Fibroblast of villous mesenchyme (primary cell): ENCODE data around the gene KCND3. TPM values are rescaled to one million over a fixed set of nuclear protein-coding genes. Genes with fewer than 3 reads are reported as not detected.

ENCODE experiments used
- DNase-seq: peaks from one replicate; pipeline ENCODE4 v3.0.0-alpha.2; 2010; ENCODE audit warnings: low read depth
- H3K4me3 ChIP-seq: 2 replicates; pipeline ENCODE4 v1.5.1; 2011; ENCODE audit warnings: low read depth, mild to moderate bottlenecking, low read length
- total RNA-seq: library from RNA; depleted of rRNA; stranded (reverse); fragments of >200 nt; gene quantifications from 2 replicates; pipeline ENCODE4 v1.2.3, GENCODE V29; 2012
- TF ChIP-seq, protein P1 (sequence below): IDR thresholded peaks from 2 replicates; pipeline ENCODE4 v1.5.1; 2012; ENCODE audit warnings: low read depth, mild to moderate bottlenecking, low read length; ENCODE audit not compliant: insufficient read depth

The KCND3 gene
- total RNA-seq, 1 donor: 1.7 TPM

GRCh38 chr1:111813440-111814304 is 175.8 kb downstream of the KCND3 start:
- no peak overlapping the region for H3K4me3 ChIP-seq
- no peak for DNase-seq
- TF ChIP-seq, protein P1, sequence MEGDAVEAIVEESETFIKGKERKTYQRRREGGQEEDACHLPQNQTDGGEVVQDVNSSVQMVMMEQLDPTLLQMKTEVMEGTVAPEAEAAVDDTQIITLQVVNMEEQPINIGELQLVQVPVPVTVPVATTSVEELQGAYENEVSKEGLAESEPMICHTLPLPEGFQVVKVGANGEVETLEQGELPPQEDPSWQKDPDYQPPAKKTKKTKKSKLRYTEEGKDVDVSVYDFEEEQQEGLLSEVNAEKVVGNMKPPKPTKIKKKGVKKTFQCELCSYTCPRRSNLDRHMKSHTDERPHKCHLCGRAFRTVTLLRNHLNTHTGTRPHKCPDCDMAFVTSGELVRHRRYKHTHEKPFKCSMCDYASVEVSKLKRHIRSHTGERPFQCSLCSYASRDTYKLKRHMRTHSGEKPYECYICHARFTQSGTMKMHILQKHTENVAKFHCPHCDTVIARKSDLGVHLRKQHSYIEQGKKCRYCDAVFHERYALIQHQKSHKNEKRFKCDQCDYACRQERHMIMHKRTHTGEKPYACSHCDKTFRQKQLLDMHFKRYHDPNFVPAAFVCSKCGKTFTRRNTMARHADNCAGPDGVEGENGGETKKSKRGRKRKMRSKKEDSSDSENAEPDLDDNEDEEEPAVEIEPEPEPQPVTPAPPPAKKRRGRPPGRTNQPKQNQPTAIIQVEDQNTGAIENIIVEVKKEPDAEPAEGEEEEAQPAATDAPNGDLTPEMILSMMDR: peak; percentile 1

DNA sequence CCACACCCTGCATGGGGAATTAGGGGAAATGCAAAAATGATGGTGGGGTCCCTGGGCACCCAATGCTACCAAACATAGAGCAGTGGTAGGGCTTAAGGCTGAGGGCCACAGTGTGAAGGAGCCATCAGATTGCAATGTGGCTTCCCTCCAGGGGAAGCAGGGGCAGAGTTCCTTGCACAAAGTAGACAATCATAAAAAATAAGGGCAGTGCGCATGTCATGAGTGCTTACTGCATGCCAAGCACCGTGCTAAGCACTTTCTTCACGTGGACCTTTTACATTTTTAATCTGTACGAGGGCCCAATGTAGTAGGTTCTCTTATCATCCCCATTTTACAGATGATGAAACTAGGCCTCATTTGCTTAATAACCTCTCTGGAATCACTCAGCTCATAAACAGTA is 177.2 kb downstream of the KCND3 start:
- H3K4me3 ChIP-seq: no peak overlapping the region
- DNase-seq: no peak
- TF ChIP-seq, protein P1: no peak

- no peak overlapping the region for H3K4me3 ChIP-seq
- TF ChIP-seq, protein P1: no peak
- DNase-seq: no peak
These were observed 177.6 kb downstream of the KCND3 start for GRCh38 chr1:111811891-111812290.

- TF ChIP-seq, protein P1: no peak
- no peak for DNase-seq
- H3K4me3 ChIP-seq: no peak overlapping the region
These were observed 184.2 kb downstream of the KCND3 start for GRCh38 chr1:111805251-111805650.

- TF ChIP-seq, protein P1: no peak
- no peak overlapping the region for H3K4me3 ChIP-seq
- no peak for DNase-seq
These were observed 184.7 kb downstream of the KCND3 start for GRCh38 chr1:111804776-111805175.

GRCh38 chr1:111803951-111804350 is 185.5 kb downstream of the KCND3 start:
- H3K4me3 ChIP-seq: no peak overlapping the region
- TF ChIP-seq, protein P1: no peak
- DNase-seq: no peak
